ENCODE measurements around the gene RAET1G. TPM values are rescaled to one million over a fixed set of nuclear protein-coding genes. Genes with fewer than 3 reads are reported as not detected.

The RAET1G gene
- total and polyA plus RNA-seq, 9 of the 15 experiments (the other 6 are each of a cell fraction or from before 2014, with no cell fraction given): 0.11 TPM; not detected in 8

- H3K9me3 ChIP-seq (replicated peaks; ENCODE audit: control insufficient read depth, insufficient read depth, low read depth, low read length): no peaks in the 10 kb centered on the region
- no peak overlapping the region for H3K27ac ChIP-seq (ENCODE audit: extremely low read depth, low read depth, low read length)
- intact Hi-C loops (cut with micrococcal nuclease): no loop called here
- no peak for ATAC-seq
- H3K9me1 ChIP-seq (ENCODE audit: control insufficient read depth, insufficient read depth, low read length): no peaks in the 10 kb centered on the region
- ChIA-PET POLR2A (interaction anchor here (0.9 kb wide), 1 partner anchor 12 kb away, joined by 3 read pairs; no protein-coding TSS in a partner anchor), CTCF (ENCODE audit: low intra/inter-chr PET ratio) (no interaction called here)
- peaks cover 62 to 63% of the 10 kb centered on the region in 2 experiments; a peak in 4 of 5 replicates for H3K27me3 ChIP-seq (ENCODE audit: control insufficient read depth in 2 of 2, insufficient read depth in 2 of 2, low read length in 2 of 2)
- no peaks in the 10 kb centered on the region for H4K20me1 ChIP-seq (replicated peaks; ENCODE audit: control insufficient read depth, insufficient read depth, low read length)
- H3K9ac ChIP-seq (ENCODE audit: insufficient read depth in 1 of 2, low read depth in 2 of 2, low read length in 2 of 2): 0 out of 4 replicates have a peak overlapping the region, but pooled peaks of 1 of the 2 experiments have one; percentile 4
- no peaks in the 10 kb centered on the region for H3K4me1 ChIP-seq (replicated peaks in 1 of 2; ENCODE audit: control insufficient read depth in 2 of 2, insufficient read depth in 2 of 2, low read length in 2 of 2)
- H2AFZ ChIP-seq (ENCODE audit: low read depth, low read length): no peak overlapping the region
- DNase-seq (ENCODE audit: extremely low read depth in 1 of 4, low spot score in 3 of 4): no peak
- TF ChIP-seq CREB3L1 (IDR thresholded peaks at IDR 0.05; ENCODE audit: borderline replicate concordance, low read depth) (no peak), NFIC (IDR thresholded peaks at IDR 0.05) (peak; percentile 65), TCFL5 (CRISPR knock-in tag; conservative IDR thresholded peaks at IDR 0.05) (no peak), POLR2H (tag; IDR thresholded peaks at IDR 0.05; ENCODE audit: low read depth) (no peak)
- in situ Hi-C loops (cut with MboI): no loop called here
- FAIRE-seq: no peak
- no peak overlapping the region for H3K4me3 ChIP-seq
- H3K79me2 ChIP-seq (ENCODE audit: control insufficient read depth, insufficient read depth, low read length): no peaks in the 10 kb centered on the region
- H3K4me2 ChIP-seq (ENCODE audit: insufficient read depth, low read length): no peak overlapping the region
- 9% methylated on average over 7 of the region's 7 CpGs for WGBS (ENCODE audit: insufficient coverage, low coverage, missing lambda C conversion rate)
- H3K36me3 ChIP-seq (ENCODE audit: control insufficient read depth, insufficient read depth, low read length): no peaks in the 10 kb centered on the region
- no TSS peak for BruUV-seq (replicated peaks)
Measured at GRCh38 chr6:149884617-149885016, 38.3 kb downstream of the RAET1G start.
